ENCODE measurements around the gene MRPS12.

DNA sequence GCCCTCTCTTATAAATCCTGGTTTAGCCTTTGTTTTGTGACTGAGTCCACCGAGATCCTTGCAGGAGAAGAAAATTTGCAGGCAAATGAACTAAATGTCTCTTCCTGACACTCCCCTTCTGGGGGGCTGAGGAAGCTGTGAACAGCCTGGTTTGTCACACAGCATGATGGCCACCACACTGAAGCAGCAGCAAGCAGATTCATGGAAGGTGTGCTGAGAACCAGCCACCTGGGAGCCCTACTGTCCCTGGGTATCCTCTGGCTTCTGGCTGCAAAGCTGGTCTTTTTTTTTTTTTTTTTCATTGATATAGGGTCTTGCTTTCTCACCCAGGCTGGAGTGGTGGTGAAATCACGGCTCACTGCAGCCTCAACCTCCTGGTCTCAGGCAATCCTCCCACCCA lies 11.2 kb downstream of the MRPS12 start:
- TF ChIP-seq, protein P1, sequence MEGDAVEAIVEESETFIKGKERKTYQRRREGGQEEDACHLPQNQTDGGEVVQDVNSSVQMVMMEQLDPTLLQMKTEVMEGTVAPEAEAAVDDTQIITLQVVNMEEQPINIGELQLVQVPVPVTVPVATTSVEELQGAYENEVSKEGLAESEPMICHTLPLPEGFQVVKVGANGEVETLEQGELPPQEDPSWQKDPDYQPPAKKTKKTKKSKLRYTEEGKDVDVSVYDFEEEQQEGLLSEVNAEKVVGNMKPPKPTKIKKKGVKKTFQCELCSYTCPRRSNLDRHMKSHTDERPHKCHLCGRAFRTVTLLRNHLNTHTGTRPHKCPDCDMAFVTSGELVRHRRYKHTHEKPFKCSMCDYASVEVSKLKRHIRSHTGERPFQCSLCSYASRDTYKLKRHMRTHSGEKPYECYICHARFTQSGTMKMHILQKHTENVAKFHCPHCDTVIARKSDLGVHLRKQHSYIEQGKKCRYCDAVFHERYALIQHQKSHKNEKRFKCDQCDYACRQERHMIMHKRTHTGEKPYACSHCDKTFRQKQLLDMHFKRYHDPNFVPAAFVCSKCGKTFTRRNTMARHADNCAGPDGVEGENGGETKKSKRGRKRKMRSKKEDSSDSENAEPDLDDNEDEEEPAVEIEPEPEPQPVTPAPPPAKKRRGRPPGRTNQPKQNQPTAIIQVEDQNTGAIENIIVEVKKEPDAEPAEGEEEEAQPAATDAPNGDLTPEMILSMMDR (conservative IDR thresholded peaks at IDR 0.05), result no peak
- TF ChIP-seq ZFX (IDR thresholded peaks at IDR 0.05), result no peak
